Liver (tissue), 9 donors: ENCODE measurements around the gene DLGAP4. TPM values are rescaled to one million over a fixed set of nuclear protein-coding genes. Genes with fewer than 3 reads are reported as not detected.

Experiments used
- DNase-seq: peaks from one replicate; pipeline ENCODE4 v3.0.0-alpha.2; 2017; ENCODE audit warnings: low spot score
- H3K27ac ChIP-seq, 2 donors: one replicate each; pipeline ENCODE4 v1.7.0; 2013; ENCODE audit warnings: inconsistent platforms in 2 of 2, low read length in 2 of 2, control low read depth in 1 of 2, low read depth in 1 of 2, mild to moderate bottlenecking in 1 of 2
- H3K27me3 ChIP-seq, 4 donors: one replicate each; pipeline versions ENCODE4 v1.6.1 to v1.7.0; 2013; ENCODE audit warnings: low read length in 3 of 4, inconsistent platforms in 1 of 4, mild to moderate bottlenecking in 1 of 4, moderate library complexity in 1 of 4; ENCODE audit not compliant: control insufficient read depth in 4 of 4, insufficient read depth in 4 of 4
- H3K36me3 ChIP-seq, 4 donors: one replicate each; pipeline versions ENCODE4 v1.6.1 to v1.7.0; 2013; ENCODE audit warnings: low read length in 3 of 4, mild to moderate bottlenecking in 3 of 4, low read depth in 1 of 4, moderate library complexity in 1 of 4; ENCODE audit not compliant: control insufficient read depth in 4 of 4, insufficient read depth in 3 of 4
- H3K4me1 ChIP-seq, 4 donors: one replicate each; pipeline versions ENCODE4 v1.6.1 to v1.7.0; 2013; ENCODE audit warnings: low read length in 3 of 4, mild to moderate bottlenecking in 3 of 4, moderate library complexity in 1 of 4; ENCODE audit not compliant: control insufficient read depth in 4 of 4, insufficient read depth in 4 of 4
- H3K4me3 ChIP-seq, 3 donors: one replicate each; pipeline versions ENCODE4 v1.6.1 to v1.7.0; 2013; ENCODE audit warnings: low read length in 3 of 3, control low read depth in 1 of 3, low read depth in 1 of 3, mild to moderate bottlenecking in 1 of 3
- H3K9ac ChIP-seq, 2 donors: one replicate each; pipeline ENCODE4 v1.7.0; 2013; ENCODE audit warnings: low read length in 2 of 2, mild to moderate bottlenecking in 2 of 2, moderate library complexity in 2 of 2, control low read depth in 1 of 2, low read depth in 1 of 2
- H3K9me3 ChIP-seq, 4 donors: one replicate each; pipeline versions ENCODE4 v1.6.1 to v1.7.0; 2013; ENCODE audit warnings: low read length in 3 of 4; ENCODE audit not compliant: control insufficient read depth in 4 of 4
- ATF3 ChIP-seq: IDR thresholded peaks from 2 replicates; pipeline ENCODE4 v1.6.1; 2016; ENCODE audit warnings: antibody characterized with exemption
- CTCF ChIP-seq: fragments of 150-350 bp; IDR thresholded peaks from 2 replicates; pipeline ENCODE4 v1.5.1; 2017; ENCODE audit warnings: improper control_type of control experiment, low read depth, low read length; ENCODE audit not compliant: missing input control
- EGR1 ChIP-seq, 2 donors: IDR thresholded peaks; 2 replicates each; pipeline ENCODE4 v1.6.1; 2016 to 2018; ENCODE audit warnings: antibody characterized with exemption in 2 of 2, low read depth in 2 of 2
- FOXA1 ChIP-seq: IDR thresholded peaks from 2 replicates; pipeline ENCODE4 v1.6.1; 2016; ENCODE audit warnings: antibody characterized with exemption
- FOXA2 ChIP-seq: IDR thresholded peaks from 2 replicates; pipeline ENCODE4 v1.6.1; 2016; ENCODE audit warnings: antibody characterized with exemption
- GABPA ChIP-seq, 2 donors: IDR thresholded peaks in 1 of 2; conservative IDR thresholded peaks in 1 of 2; 2 replicates each; pipeline ENCODE4 v1.6.1; 2016; ENCODE audit warnings: antibody characterized with exemption in 2 of 2, mild to moderate bottlenecking in 1 of 2, moderate library complexity in 1 of 2
- HNF4A ChIP-seq, 2 donors: conservative IDR thresholded peaks; 2 replicates each; pipeline ENCODE4 v1.6.1; 2016; ENCODE audit warnings: antibody characterized with exemption in 2 of 2, mild to moderate bottlenecking in 2 of 2
- HNF4G ChIP-seq: IDR thresholded peaks from 2 replicates; pipeline ENCODE4 v1.6.1; 2016; ENCODE audit warnings: antibody characterized with exemption
- JUND ChIP-seq, 2 donors: IDR thresholded peaks; 2 replicates each; pipeline ENCODE4 v1.6.1; 2016; ENCODE audit warnings: antibody characterized with exemption in 2 of 2
- MAX ChIP-seq: IDR thresholded peaks from 2 replicates; pipeline ENCODE4 v1.6.1; 2016; ENCODE audit warnings: antibody characterized with exemption
- NR2F2 ChIP-seq: IDR thresholded peaks from 2 replicates; pipeline ENCODE4 v1.6.1; 2016; ENCODE audit warnings: antibody characterized with exemption
- RAD21 ChIP-seq, 2 donors: IDR thresholded peaks; 2 replicates each; pipeline ENCODE4 v1.6.1; 2016; ENCODE audit warnings: antibody characterized with exemption in 2 of 2, mild to moderate bottlenecking in 2 of 2
- REST ChIP-seq: IDR thresholded peaks from 2 replicates; pipeline ENCODE4 v1.6.1; 2016; ENCODE audit warnings: antibody characterized with exemption, mild to moderate bottlenecking
- RXRA ChIP-seq, 2 donors: IDR thresholded peaks; 2 replicates each; pipeline ENCODE4 v1.6.1; 2017 to 2018; ENCODE audit warnings: antibody characterized with exemption in 2 of 2, mild to moderate bottlenecking in 1 of 2
- SP1 ChIP-seq: IDR thresholded peaks from 2 replicates; pipeline ENCODE4 v1.6.1; 2018; ENCODE audit warnings: antibody characterized with exemption, mild to moderate bottlenecking
- YY1 ChIP-seq: IDR thresholded peaks from 2 replicates; pipeline ENCODE4 v1.6.1; 2016; ENCODE audit warnings: antibody characterized with exemption, mild to moderate bottlenecking
- ZBTB33 ChIP-seq: IDR thresholded peaks from 2 replicates; pipeline ENCODE4 v1.6.1; 2016; ENCODE audit warnings: antibody characterized with exemption
- WGBS: extraction: QIAGEN DNeasy Blood & Tissue Kit; methylation state at CpG from one replicate; pipeline ENCODE4 v1.1.7; 2013; 5-methylcytosine and 5-hydroxymethylcytosine counted together
- polyA plus RNA-seq, 2 donors: library from polyadenylated mRNA; stranded (reverse) in 1 of 2; unstranded in 1 of 2; fragments of 200-250 nt in 1 of 2; fragments of >200 nt in 1 of 2; fragmentation: Nextera tagmentation in 1 of 2; extraction: Ambion mirVana in 1 of 2; gene quantifications; one replicate each; pipeline versions ENCODE4 v1.2.1 to v1.2.3, GENCODE V29; 2013 to 2015
- total RNA-seq, 2 donors: library from RNA; depleted of rRNA; stranded (reverse); fragments of >200 nt; gene quantifications; one replicate each; pipeline ENCODE4 v1.2.3, GENCODE V29; 2014
- donor health status: healthy.
- donor health status: healthy.
- donor health status: healthy.
- donor health status: healthy.
- donor health status: healthy.

The DLGAP4 gene
- total and polyA plus RNA-seq, 4 donors, result 2.9 to 18.7 (median 11.2) TPM

- TF ChIP-seq FOXA2 (no peak), JUND (IDR thresholded peaks at IDR 0.05) (no peak), REST (peak; percentile 1)
- H3K27ac ChIP-seq, result peak overlapping the region; percentile 94 to 97
- H3K9ac ChIP-seq, result peak overlapping the region; percentile 47 to 63
- no peaks in the 10 kb centered on the region for H3K27me3 ChIP-seq
- peaks cover 10 to 54% (median 44%) of the 10 kb centered on the region in 4 donors for H3K4me1 ChIP-seq
- no peaks in the 10 kb centered on the region for H3K36me3 ChIP-seq
- WGBS, result 51% methylated on average over 10 of the region's 10 CpGs
- DNase-seq, result no peak
- peak overlapping the region; percentile 50 to 69 (median 54) for H3K4me3 ChIP-seq
- H3K9me3 ChIP-seq, result no peaks in the 10 kb centered on the region
Measured at GRCh38 chr20:36463212-36464061, 157.3 kb downstream of the DLGAP4 start.

GRCh38 chr20:36465109-36466080 is 159.3 kb downstream of the DLGAP4 start:
- H3K27ac ChIP-seq, result peak overlapping the region in 1 of 2 donors; percentile 52
- no peak overlapping the region for H3K4me3 ChIP-seq
- peaks cover 20 to 68% (median 58%) of the 10 kb centered on the region in 4 donors for H3K4me1 ChIP-seq
- no peaks in the 10 kb centered on the region for H3K36me3 ChIP-seq
- no peaks in the 10 kb centered on the region for H3K27me3 ChIP-seq
- DNase-seq, result no peak
- no peak overlapping the region for H3K9ac ChIP-seq
- no peak for TF ChIP-seq NR2F2
- TF ChIP-seq JUND (IDR thresholded peaks at IDR 0.05), result no peak
- TF ChIP-seq EGR1 (IDR thresholded peaks at IDR 0.05; ENCODE audit: low read depth in 2 of 2), result no peak
- no peak for TF ChIP-seq ZBTB33
- no peak for TF ChIP-seq CTCF
- no peak for TF ChIP-seq MAX
- no peak for TF ChIP-seq GABPA (IDR thresholded peaks at IDR 0.05 in 1 of 2, conservative IDR thresholded peaks at IDR 0.05 in 1 of 2)
- TF ChIP-seq FOXA1, result no peak
- TF ChIP-seq RXRA (IDR thresholded peaks at IDR 0.05), result no peak
- TF ChIP-seq ATF3, result no peak
- no peak for TF ChIP-seq SP1
- no peak for TF ChIP-seq HNF4G
- TF ChIP-seq HNF4A (conservative IDR thresholded peaks at IDR 0.05), result no peak
- no peak for TF ChIP-seq RAD21 (IDR thresholded peaks at IDR 0.05)
- no peak for TF ChIP-seq YY1
- TF ChIP-seq FOXA2, result no peak
- 78% methylated on average over 12 of the region's 12 CpGs for WGBS
- no peaks in the 10 kb centered on the region for H3K9me3 ChIP-seq
